ENCODE measurements around the gene SERINC5.
"Not testable (repeated sequence)": the region's sequence is repeated elsewhere in the genome, so short reads cannot be mapped to it uniquely, and the experiment has no call there.

Gene SERINC5

GRCh38 chr5:80204808-80205614 is 50.8 kb downstream of the SERINC5 start:
- no peak overlapping the region for H2BK15ac ChIP-seq (ENCODE audit: low read length)
- H3K4me1 ChIP-seq (ENCODE audit: control insufficient read depth in 2 of 2, insufficient read depth in 1 of 2, low read depth in 1 of 2, low read length in 2 of 2), result peaks cover 0 to 19% of the 10 kb centered on the region in 2 donors
- DNase-seq (ENCODE audit: low spot score), result no peak
- no peak overlapping the region for H4K91ac ChIP-seq (ENCODE audit: low read depth, low read length, poor library complexity)
- no peaks in the 10 kb centered on the region for H3K27me3 ChIP-seq (ENCODE audit: control insufficient read depth in 3 of 3, insufficient read depth in 3 of 3, low read depth in 1 of 3, low read length in 3 of 3)
- H2BK12ac ChIP-seq (ENCODE audit: low read length), result no peak overlapping the region
- no peak overlapping the region for H2BK5ac ChIP-seq (ENCODE audit: low read length)
- no peak overlapping the region for H2BK120ac ChIP-seq (ENCODE audit: low read depth, low read length)
- no peak overlapping the region for H3K4me3 ChIP-seq (ENCODE audit: low read length in 2 of 2)
- no peak overlapping the region for H2AFZ ChIP-seq (ENCODE audit: low read length)
- H2AK5ac ChIP-seq (ENCODE audit: low read depth, low read length), result no peak overlapping the region
- H3K4ac ChIP-seq (ENCODE audit: low read length), result no peak overlapping the region
- H3K18ac ChIP-seq (ENCODE audit: low read length), result peak overlapping the region; percentile 16
- H3K23ac ChIP-seq (ENCODE audit: low read depth, low read length, poor library complexity), result no peak overlapping the region
- peaks cover 2 to 9% of the 10 kb centered on the region in 2 donors for H3K36me3 ChIP-seq (replicated peaks in 1 of 2; ENCODE audit: control insufficient read depth in 2 of 2, insufficient read depth in 2 of 2, low read length in 2 of 2)
- H3K9me3 ChIP-seq (replicated peaks in 1 of 2; ENCODE audit: control insufficient read depth in 2 of 2, insufficient read depth in 1 of 2, low read depth in 1 of 2, low read length in 2 of 2), result peaks cover 0 to 13% of the 10 kb centered on the region in 2 donors
- no peak overlapping the region for H3K14ac ChIP-seq (ENCODE audit: low read length)
- no peak overlapping the region for H4K8ac ChIP-seq (ENCODE audit: low read depth, low read length)
- peak overlapping the region; percentile 82 for H3K27ac ChIP-seq (replicated peaks; ENCODE audit: low read length)
- no CpG with 5 or more reads among the region's 10 CpGs for WGBS, 2 donors (ENCODE audit: extremely low coverage in 2 of 2, insufficient read length in 2 of 2, insufficient replicate concordance in 1 of 2)
- H3K79me1 ChIP-seq (ENCODE audit: low read depth, low read length), result peaks cover 2% of the 10 kb centered on the region
- H3K9ac ChIP-seq (ENCODE audit: low read depth, low read length, poor library complexity), result no peak overlapping the region
- H3K4me2 ChIP-seq (ENCODE audit: insufficient read depth, low read length, poor library complexity, severe bottlenecking), result no peak overlapping the region

- H3K27me3 ChIP-seq (ENCODE audit: control insufficient read depth in 3 of 3, insufficient read depth in 3 of 3, low read depth in 1 of 3, low read length in 3 of 3); DNase-seq (ENCODE audit: low spot score); H2BK120ac ChIP-seq (ENCODE audit: low read depth, low read length); H3K9ac ChIP-seq (ENCODE audit: low read depth, low read length, poor library complexity); H3K27ac ChIP-seq (replicated peaks; ENCODE audit: low read length); H2BK15ac ChIP-seq (ENCODE audit: low read length); H3K14ac ChIP-seq (ENCODE audit: low read length); H3K79me1 ChIP-seq (ENCODE audit: low read depth, low read length); H2BK5ac ChIP-seq (ENCODE audit: low read length); H4K8ac ChIP-seq (ENCODE audit: low read depth, low read length); H3K23ac ChIP-seq (ENCODE audit: low read depth, low read length, poor library complexity); H3K18ac ChIP-seq (ENCODE audit: low read length); H3K36me3 ChIP-seq (replicated peaks in 1 of 2; ENCODE audit: control insufficient read depth in 2 of 2, insufficient read depth in 2 of 2, low read length in 2 of 2); H3K4me3 ChIP-seq (ENCODE audit: low read length in 2 of 2); H3K4ac ChIP-seq (ENCODE audit: low read length); H4K91ac ChIP-seq (ENCODE audit: low read depth, low read length, poor library complexity); H2BK12ac ChIP-seq (ENCODE audit: low read length); H2AK5ac ChIP-seq (ENCODE audit: low read depth, low read length); H3K4me2 ChIP-seq (ENCODE audit: insufficient read depth, low read length, poor library complexity, severe bottlenecking); H2AFZ ChIP-seq (ENCODE audit: low read length): not testable (repeated sequence)
- H3K4me1 ChIP-seq (ENCODE audit: control insufficient read depth in 2 of 2, insufficient read depth in 1 of 2, low read depth in 1 of 2, low read length in 2 of 2), result peaks cover 0 to 20% of the 10 kb centered on the region in 2 donors
- H3K9me3 ChIP-seq (replicated peaks in 1 of 2; ENCODE audit: control insufficient read depth in 2 of 2, insufficient read depth in 1 of 2, low read depth in 1 of 2, low read length in 2 of 2), result peaks cover 0 to 13% of the 10 kb centered on the region in 2 donors
- no CpG with 5 or more reads among the region's 7 CpGs for WGBS, 2 donors (ENCODE audit: extremely low coverage in 2 of 2, insufficient read length in 2 of 2, insufficient replicate concordance in 1 of 2)
These were observed 54.1 kb downstream of the SERINC5 start for GRCh38 chr5:80201763-80202162.

- no peak overlapping the region for H3K4me2 ChIP-seq (ENCODE audit: insufficient read depth, low read length, poor library complexity, severe bottlenecking)
- H2AFZ ChIP-seq (ENCODE audit: low read length), result no peak overlapping the region
- H3K9ac ChIP-seq (ENCODE audit: low read depth, low read length, poor library complexity), result no peak overlapping the region
- H4K8ac ChIP-seq (ENCODE audit: low read depth, low read length), result no peak overlapping the region
- H3K4me1 ChIP-seq (ENCODE audit: control insufficient read depth in 2 of 2, insufficient read depth in 1 of 2, low read depth in 1 of 2, low read length in 2 of 2), result peaks cover 7% of the 10 kb centered on the region in 2 donors
- H3K79me1 ChIP-seq (ENCODE audit: low read depth, low read length), result peaks cover 2% of the 10 kb centered on the region
- H3K18ac ChIP-seq (ENCODE audit: low read length), result no peak overlapping the region
- H2AK5ac ChIP-seq (ENCODE audit: low read depth, low read length), result no peak overlapping the region
- WGBS, 2 donors (ENCODE audit: extremely low coverage in 2 of 2, insufficient read length in 2 of 2, insufficient replicate concordance in 1 of 2), result no CpG with 5 or more reads among the region's 3 CpGs
- H3K27me3 ChIP-seq (ENCODE audit: control insufficient read depth in 3 of 3, insufficient read depth in 3 of 3, low read depth in 1 of 3, low read length in 3 of 3), result peaks cover 0 to 22% (median 0%) of the 10 kb centered on the region in 3 experiments
- no peak overlapping the region for H3K14ac ChIP-seq (ENCODE audit: low read length)
- H2BK12ac ChIP-seq (ENCODE audit: low read length), result no peak overlapping the region
- no peak overlapping the region for H4K91ac ChIP-seq (ENCODE audit: low read depth, low read length, poor library complexity)
- H2BK5ac ChIP-seq (ENCODE audit: low read length), result no peak overlapping the region
- H3K4ac ChIP-seq (ENCODE audit: low read length), result no peak overlapping the region
- no peak for DNase-seq (ENCODE audit: low spot score)
- H3K4me3 ChIP-seq (ENCODE audit: low read length in 2 of 2), result no peak overlapping the region
- peak overlapping the region; percentile 10 for H3K27ac ChIP-seq (replicated peaks; ENCODE audit: low read length)
- no peak overlapping the region for H2BK15ac ChIP-seq (ENCODE audit: low read length)
- peaks cover 2 to 9% of the 10 kb centered on the region in 2 donors for H3K36me3 ChIP-seq (replicated peaks in 1 of 2; ENCODE audit: control insufficient read depth in 2 of 2, insufficient read depth in 2 of 2, low read length in 2 of 2)
- H2BK120ac ChIP-seq (ENCODE audit: low read depth, low read length), result no peak overlapping the region
- peaks cover 0 to 3% of the 10 kb centered on the region in 2 donors for H3K9me3 ChIP-seq (replicated peaks in 1 of 2; ENCODE audit: control insufficient read depth in 2 of 2, insufficient read depth in 1 of 2, low read depth in 1 of 2, low read length in 2 of 2)
- H3K23ac ChIP-seq (ENCODE audit: low read depth, low read length, poor library complexity), result no peak overlapping the region
These were observed 56.9 kb downstream of the SERINC5 start for GRCh38 chr5:80198920-80199319.

DNA sequence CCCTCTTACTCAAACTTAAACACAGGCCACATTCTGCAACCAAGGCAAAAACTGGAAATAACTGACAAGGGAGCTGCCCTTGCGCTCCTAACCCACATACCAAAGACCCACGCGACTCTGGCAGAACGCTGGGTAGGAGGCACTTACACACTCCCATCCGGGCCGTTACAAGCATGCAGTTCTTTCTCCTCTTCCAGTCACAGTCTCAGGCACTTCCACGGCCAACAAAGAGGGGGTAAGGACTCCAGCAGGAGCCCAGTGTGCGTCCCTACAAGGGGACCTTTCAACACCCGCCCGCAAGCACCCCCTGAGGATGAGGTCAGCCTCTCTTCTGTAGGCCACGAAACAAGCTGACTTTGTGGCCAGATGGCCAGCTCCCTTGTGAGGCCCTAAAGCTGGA is 57.4 kb downstream of the SERINC5 start:
- peaks cover 12% of the 10 kb centered on the region in 2 donors for H3K4me1 ChIP-seq (ENCODE audit: control insufficient read depth in 2 of 2, insufficient read depth in 1 of 2, low read depth in 1 of 2, low read length in 2 of 2)
- peaks cover 0 to 3% of the 10 kb centered on the region in 2 donors for H3K9me3 ChIP-seq (replicated peaks in 1 of 2; ENCODE audit: control insufficient read depth in 2 of 2, insufficient read depth in 1 of 2, low read depth in 1 of 2, low read length in 2 of 2)
- no peak overlapping the region for H3K23ac ChIP-seq (ENCODE audit: low read depth, low read length, poor library complexity)
- no peak overlapping the region for H2AK5ac ChIP-seq (ENCODE audit: low read depth, low read length)
- peaks cover 0 to 26% (median 0%) of the 10 kb centered on the region in 3 experiments for H3K27me3 ChIP-seq (ENCODE audit: control insufficient read depth in 3 of 3, insufficient read depth in 3 of 3, low read depth in 1 of 3, low read length in 3 of 3)
- peaks cover 2% of the 10 kb centered on the region for H3K79me1 ChIP-seq (ENCODE audit: low read depth, low read length)
- H3K4me3 ChIP-seq (ENCODE audit: low read length in 2 of 2), result peak overlapping the region in 1 of 2 donors; percentile 18
- peak overlapping the region; percentile 9 for H3K18ac ChIP-seq (ENCODE audit: low read length)
- no peak overlapping the region for H2BK12ac ChIP-seq (ENCODE audit: low read length)
- no peak overlapping the region for H4K8ac ChIP-seq (ENCODE audit: low read depth, low read length)
- H3K36me3 ChIP-seq (replicated peaks in 1 of 2; ENCODE audit: control insufficient read depth in 2 of 2, insufficient read depth in 2 of 2, low read length in 2 of 2), result peaks cover 2 to 9% of the 10 kb centered on the region in 2 donors
- DNase-seq (ENCODE audit: low spot score), result no peak
- no peak overlapping the region for H2BK120ac ChIP-seq (ENCODE audit: low read depth, low read length)
- no peak overlapping the region for H2AFZ ChIP-seq (ENCODE audit: low read length)
- no peak overlapping the region for H2BK5ac ChIP-seq (ENCODE audit: low read length)
- no peak overlapping the region for H3K14ac ChIP-seq (ENCODE audit: low read length)
- no CpG with 5 or more reads among the region's 11 CpGs for WGBS, 2 donors (ENCODE audit: extremely low coverage in 2 of 2, insufficient read length in 2 of 2, insufficient replicate concordance in 1 of 2)
- H3K9ac ChIP-seq (ENCODE audit: low read depth, low read length, poor library complexity), result no peak overlapping the region
- H3K4me2 ChIP-seq (ENCODE audit: insufficient read depth, low read length, poor library complexity, severe bottlenecking), result no peak overlapping the region
- H4K91ac ChIP-seq (ENCODE audit: low read depth, low read length, poor library complexity), result no peak overlapping the region
- H3K27ac ChIP-seq (replicated peaks; ENCODE audit: low read length), result peak overlapping the region; percentile 10
- H2BK15ac ChIP-seq (ENCODE audit: low read length), result no peak overlapping the region
- H3K4ac ChIP-seq (ENCODE audit: low read length), result no peak overlapping the region

All from neuronal stem cell (in vitro differentiated cells).